CD4-positive, alpha-beta T cell treated with Interleukin-6 at 100 ng/mL for 8 hours (primary cell): ENCODE data around the gene TMEM238L.

ENCODE experiments used
- DNase-seq: peaks from one replicate; pipeline ENCODE4 v3.0.0-alpha.2; 2020; ENCODE audit warnings: mixed read lengths, low spot score

The TMEM238L gene

DNA sequence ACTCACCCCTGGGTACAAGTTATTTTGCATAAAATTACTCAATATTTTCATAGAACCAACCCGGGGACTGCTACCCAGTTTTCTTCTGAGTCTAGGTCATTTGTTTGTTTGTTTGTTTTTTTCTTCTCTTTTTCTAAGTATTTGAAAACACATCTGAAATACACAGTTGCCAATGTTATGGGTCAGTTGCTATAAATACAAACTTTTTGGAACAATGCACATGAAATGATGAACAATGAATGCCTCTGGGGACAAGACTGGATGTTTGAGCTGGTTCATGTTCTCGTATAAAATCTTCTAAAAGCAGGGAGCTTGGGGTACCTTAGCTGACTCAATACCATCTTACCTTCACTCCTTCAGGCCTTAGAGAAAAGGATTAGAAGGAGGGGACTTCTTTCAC is 30.5 kb downstream of the TMEM238L start:
- DNase-seq = no peak

DNA sequence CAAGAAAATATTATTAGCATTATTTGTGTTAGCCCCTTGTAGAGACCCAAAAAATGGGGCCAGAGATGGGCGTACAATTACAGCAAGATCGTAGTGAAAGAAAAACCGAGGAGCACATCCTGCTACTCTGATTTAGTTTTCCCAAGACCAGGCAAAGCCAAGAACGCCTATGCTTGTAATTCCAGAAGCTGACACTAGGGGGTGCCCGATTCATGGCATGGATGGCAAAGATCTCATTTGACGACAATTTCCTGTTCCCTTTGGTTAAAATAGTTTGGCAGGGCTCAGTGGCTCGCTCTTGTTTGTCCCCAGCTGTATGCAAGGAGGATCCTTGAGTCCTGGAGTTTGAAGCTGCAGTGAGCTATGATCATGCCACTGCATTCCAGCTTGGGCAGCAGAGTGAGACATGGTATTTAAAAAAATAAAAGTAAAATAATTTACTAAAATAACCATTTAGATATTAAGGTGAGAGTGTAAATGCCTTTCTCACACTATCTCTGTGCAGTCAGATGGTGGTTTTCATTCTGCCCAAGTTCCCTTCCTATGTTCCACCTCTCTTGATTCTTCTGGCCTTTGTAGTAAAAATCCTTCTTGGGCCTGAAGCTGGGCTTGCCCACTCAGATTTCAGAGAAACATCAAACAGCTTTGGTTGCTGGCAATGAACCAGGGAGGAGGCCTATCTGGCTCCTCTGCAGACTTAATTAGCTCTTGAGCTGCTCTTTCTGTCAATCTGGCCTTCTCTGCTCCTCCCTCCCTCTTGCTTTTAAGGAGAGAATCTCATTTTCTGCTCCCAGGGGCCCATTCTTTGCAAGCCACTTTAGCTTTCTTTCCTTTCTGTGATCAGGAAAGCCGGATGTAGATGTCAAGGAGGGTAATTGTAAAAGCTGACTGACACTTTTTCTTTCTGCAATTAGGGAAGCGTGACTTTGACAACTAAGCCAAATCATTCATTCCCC is 31.2 kb downstream of the TMEM238L start:
- no peak for DNase-seq

DNA sequence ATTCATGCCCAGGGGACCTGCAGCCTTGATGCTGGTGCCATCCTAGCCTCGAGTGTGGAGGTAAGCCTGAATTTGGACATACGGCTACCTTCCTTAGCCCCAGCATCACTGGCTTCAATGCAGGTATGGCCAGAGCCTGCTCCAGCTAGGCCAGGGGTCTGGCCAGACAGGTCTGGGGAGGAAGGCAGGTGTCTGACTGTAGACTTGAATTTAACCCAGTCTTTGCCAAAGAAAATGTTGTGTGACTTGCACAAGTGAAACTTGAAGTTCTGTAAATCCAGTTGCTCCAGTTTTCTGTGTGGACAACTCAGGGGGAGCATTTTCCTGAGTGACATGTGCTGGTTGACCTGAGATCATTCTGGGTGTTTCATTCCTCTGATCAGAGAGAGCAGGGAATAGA is 32.8 kb downstream of the TMEM238L start:
- no peak for DNase-seq

GRCh38 chr17:10769840-10770239 is 34.1 kb downstream of the TMEM238L start:
- DNase-seq = no peak

DNA sequence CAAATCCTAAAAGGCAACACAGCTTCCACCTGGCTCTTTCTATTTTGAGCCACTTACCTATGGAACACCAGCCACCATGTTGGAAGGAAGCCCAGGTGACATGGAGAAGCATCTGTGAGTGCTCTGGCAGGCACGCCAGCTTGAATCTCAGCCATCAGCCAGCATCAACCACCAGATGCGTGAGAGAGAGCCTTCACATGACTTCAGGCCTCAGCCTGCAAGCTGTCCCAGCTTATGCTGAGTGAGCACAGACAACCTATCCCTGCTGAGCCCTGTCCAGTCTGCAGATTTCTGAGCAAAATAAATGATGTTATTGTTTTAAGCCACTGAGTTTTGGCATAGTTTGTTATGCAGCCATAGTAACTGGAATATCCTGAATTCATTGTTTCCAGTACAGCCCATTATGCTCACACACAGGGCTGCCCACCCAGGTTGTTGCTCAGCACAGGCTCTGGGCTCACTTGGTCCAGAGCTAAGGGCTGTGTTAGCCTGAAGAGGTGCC is 35.1 kb downstream of the TMEM238L start:
- no peak for DNase-seq

- DNase-seq = no peak
Measured at GRCh38 chr17:10767232-10767631, 36.7 kb downstream of the TMEM238L start.

GRCh38 chr17:10762037-10762436 is 41.9 kb downstream of the TMEM238L start:
- no peak for DNase-seq

- no peak for DNase-seq
Measured at GRCh38 chr17:10761281-10761680, 42.6 kb downstream of the TMEM238L start.

DNA sequence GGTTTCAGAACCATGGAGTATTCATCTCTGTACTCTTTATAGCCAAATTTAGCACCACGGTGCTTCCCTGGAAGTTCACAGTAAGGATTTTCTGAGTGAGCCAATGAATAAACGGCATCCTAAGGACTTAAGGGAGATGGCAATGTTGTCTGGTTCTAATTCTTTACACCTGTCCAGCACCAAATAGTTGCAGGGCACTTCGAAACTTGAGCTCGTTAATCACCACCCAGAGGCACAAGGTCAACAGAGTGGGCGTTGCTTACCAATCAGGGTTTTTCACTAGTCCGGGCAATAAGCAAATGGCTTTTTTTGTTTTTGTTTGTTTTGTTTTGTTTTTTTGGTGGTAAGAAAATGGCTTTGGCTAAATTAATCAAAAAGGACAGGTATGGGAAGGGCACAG is 45.8 kb downstream of the TMEM238L start:
- DNase-seq = no peak

DNA sequence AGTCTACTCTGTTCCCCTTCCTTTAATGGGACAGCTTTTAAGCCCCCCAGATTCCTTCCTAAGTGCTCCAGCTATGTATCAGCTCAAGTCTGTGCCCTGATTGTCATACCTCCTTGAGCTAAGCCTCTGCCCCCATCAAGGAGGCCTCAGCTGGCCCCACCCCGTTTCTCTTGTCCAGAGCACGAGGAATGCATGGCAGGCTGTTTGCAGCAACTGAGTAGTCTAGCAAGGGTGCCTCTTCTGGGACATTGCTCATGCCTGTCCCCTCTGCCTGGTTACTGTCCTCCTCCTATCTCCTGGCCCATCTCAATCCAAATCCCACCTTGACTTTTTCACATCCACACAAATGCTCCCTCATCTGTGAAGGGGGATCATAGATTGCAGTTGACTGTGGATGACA is 46.3 kb downstream of the TMEM238L start:
- DNase-seq = no peak

DNA sequence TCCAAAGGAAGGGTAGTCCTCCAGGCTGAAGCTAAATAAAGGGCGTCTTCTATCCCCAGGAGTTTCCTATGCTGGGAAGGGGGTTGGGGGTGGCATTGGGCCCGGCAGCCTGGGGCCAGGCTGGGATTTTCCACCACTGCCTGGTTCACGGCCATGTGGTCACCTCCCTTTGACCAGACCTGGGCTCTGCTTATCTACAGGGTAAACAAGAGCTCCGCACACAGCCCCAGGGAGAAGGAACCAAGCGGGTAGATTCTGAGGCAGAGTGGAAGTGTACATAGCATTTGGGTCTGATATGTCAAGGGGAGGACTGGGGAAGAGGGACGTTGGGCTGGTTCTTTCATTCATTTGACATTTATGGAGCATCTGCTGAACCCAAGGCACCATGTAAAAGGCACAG is 46.8 kb downstream of the TMEM238L start:
- no peak for DNase-seq

GRCh38 chr17:10756619-10757018 is 47.3 kb downstream of the TMEM238L start:
- DNase-seq = no peak

DNA sequence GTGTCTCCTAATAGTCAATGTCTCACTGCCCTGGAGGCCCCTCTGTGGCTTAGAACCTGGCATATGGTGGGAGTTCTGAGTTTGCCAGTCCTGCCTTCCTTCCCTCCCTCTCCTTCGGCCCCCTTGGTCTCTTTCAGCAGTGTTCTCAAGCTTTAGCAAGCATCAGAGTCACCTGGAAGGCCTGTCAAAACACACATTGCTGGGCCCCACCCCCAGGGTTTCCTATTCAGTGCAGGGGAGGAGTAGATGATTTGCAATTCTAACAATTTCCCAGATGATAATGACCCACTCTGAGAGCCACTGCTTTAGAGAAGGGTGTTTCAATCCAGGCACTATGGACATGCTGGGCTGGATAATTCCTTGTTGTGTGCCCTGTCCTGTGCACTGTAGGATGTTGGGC is 47.7 kb downstream of the TMEM238L start:
- no peak for DNase-seq

DNA sequence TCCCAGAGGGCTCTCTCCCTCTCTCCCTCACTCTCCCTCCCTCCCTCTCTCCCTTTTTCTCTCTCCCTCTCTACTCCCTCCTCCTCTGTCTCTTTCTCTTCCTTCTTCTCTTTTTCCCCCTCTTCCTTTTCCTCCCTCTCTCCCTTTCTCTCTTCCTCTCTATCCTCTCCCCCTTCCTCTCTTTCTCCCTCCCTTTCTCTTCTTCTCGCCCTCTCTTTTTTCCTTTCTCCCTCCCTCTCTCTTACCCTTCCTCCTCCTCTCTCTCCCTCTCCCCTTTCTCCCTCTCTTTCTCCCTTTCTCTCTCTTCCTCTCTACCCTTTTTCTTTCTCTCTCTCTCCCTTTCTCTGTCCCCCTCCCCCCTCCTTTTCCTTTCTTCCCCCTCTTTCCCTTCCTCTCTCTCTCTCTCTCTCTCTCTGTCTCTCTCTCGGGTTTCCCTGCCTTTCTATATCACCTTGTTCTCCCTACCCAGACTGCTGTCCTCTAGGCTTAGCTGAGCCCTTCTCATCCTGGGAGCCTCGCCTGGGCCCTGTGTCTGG is 48.2 kb downstream of the TMEM238L start:
- no peak for DNase-seq

DNA sequence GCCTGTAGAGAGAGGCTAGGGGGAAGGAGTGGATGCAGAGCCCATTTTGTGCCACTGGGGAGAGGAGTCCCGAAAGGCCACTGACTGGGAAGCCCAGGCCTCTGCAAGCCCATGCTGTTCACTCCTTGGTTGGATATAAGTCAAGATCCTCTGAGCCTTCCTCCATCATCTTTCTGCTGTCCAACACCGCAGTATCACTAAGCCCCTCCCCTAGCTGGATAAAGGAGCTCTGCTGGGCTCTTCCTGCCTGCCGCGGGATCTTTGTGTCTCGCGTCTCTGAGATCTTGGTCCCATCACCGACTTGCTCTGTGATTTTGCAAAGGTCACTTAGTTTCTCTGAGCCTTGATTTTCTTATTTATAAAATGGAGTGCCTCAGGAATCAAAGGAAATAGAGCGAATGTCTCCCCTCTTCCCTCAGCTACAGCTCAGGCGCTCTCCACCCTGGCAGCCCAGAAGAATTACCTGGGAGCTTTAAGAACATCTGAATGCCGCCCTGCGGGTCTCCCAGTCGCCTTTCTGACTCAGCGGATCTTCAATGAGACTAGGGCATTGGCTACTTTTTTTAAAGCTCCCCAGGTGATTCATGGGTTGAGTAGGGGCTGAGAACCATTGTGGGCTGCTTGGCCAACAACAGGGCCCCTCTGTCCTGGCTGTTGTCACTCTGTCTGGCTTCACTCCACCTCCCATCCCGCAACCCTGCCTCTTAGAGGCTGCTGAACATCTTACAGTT is 48.9 kb downstream of the TMEM238L start:
- no peak for DNase-seq

- DNase-seq = peak; percentile 7
Measured at GRCh38 chr17:10754109-10754508, 49.8 kb downstream of the TMEM238L start.

- DNase-seq = no peak
Measured at GRCh38 chr17:10752696-10753095, 51.2 kb downstream of the TMEM238L start.

- no peak for DNase-seq
Measured at GRCh38 chr17:10751563-10751962, 52.3 kb downstream of the TMEM238L start.

DNA sequence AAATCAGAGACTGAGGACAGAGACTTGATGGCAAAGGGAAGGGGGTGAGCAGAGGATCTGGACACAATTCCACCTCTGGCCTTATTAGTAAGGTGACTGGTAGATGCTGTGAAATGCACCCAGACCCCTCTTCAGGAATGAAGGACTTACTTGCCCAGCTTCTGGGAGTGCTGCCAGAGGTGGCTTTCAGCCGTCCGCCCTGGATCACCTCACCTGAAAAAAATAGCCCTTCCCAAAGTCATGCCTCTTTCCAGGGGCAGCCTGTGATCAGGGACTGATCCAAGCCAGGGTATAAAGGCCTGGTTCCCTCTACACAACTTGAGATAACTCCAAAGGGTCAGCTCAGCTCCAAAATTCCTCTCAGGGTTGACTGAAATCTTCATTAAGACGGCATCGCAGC is 53.7 kb downstream of the TMEM238L start:
- DNase-seq = no peak

DNA sequence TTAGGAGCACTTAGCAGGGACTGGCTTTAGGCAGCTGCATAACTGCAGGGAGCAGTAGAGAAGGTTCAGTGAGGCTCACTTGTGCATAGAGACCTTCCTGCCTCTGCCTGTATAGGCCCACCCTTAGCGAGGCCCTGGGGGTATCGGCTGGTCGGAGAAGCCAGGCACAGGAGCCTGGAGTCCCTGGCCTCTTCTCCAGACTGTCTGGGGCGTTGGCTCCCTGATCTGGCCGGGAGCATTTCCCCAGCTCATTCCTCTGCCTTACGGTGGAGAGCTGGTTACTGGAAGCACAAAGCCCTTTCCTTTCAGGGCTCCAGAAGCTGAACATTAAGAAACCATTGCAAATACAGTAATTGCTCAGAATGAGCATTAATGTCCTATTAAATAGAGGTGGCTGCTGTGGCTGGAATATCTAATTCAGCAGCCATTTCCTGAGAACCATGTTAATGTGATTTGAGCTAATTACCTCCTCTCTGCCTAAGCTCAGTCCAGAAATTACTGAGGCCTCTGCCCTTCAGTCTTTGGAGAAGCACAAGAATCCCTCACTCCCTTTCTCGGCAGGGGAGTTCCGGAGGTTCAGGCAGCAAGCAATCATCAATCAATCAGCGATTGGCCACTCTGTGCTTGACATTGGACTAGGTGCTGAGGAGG is 55.2 kb downstream of the TMEM238L start:
- DNase-seq = no peak

DNA sequence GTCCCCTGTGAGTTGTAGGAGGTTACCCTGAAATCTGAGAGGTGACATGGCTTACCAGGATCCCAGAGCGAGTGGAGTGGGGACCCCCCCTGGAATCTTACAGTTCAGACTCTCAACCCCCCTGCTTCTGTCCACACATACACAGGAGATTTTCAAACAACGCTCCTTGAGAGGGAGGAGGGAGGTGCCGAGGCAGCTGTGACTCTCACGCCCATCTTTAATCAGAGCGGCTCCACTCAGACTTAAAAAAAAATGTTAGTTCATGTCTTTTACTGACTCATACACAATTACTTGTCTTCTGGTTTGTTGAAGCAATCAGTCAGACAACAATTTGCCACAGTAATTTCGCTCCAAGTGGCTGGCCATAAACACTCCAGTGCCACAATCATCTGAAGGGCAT is 58.7 kb downstream of the TMEM238L start:
- no peak for DNase-seq
